Amniotic epithelial cell (primary cell): ENCODE results near the gene SLC30A3.
"Not testable (repeated sequence)": the region's sequence is repeated elsewhere in the genome, so short reads cannot be mapped to it uniquely, and the experiment has no call there.

Experiments
- DNase-seq: peaks from one replicate; pipeline ENCODE4 v3.0.0-alpha.2; 2010; ENCODE audit warnings: low read depth

Gene SLC30A3

GRCh38 chr2:27284996-27285395 is 22.1 kb upstream of the SLC30A3 start:
- DNase-seq = no peak

- no peak for DNase-seq
Measured at GRCh38 chr2:27282892-27283291, 20.0 kb upstream of the SLC30A3 start.

- peak; percentile 46 for DNase-seq
Measured at GRCh38 chr2:27281855-27282559, 19.2 kb upstream of the SLC30A3 start, which contains the start of gene TRIM54. TRIM54 (plus strand) TSS chr2:27282429; CDS start chr2:27282732, 303 bp downstream.

GRCh38 chr2:27281442-27281841 is 18.6 kb upstream of the SLC30A3 start:
- no peak for DNase-seq

GRCh38 chr2:27280826-27281225 is 18.0 kb upstream of the SLC30A3 start:
- no peak for DNase-seq

GRCh38 chr2:27278010-27278409 is 15.2 kb upstream of the SLC30A3 start:
- no peak for DNase-seq

GRCh38 chr2:27275211-27276150 is 12.6 kb upstream of the SLC30A3 start, which contains the start of gene DNAJC5G:
DNAJC5G (plus strand) TSS chr2:27275433; CDS start chr2:27276729, 1,296 bp downstream.
- no peak for DNase-seq

- DNase-seq = not testable (repeated sequence)
Measured at GRCh38 chr2:27272537-27273522, 10.0 kb upstream of the SLC30A3 start.

- DNase-seq = peak; percentile 9
Measured at GRCh38 chr2:27271631-27272340, 8.9 kb upstream of the SLC30A3 start.

- no peak for DNase-seq
Measured at GRCh38 chr2:27270670-27271069, 7.8 kb upstream of the SLC30A3 start.

- DNase-seq = no peak
Measured at GRCh38 chr2:27270131-27270530, 7.3 kb upstream of the SLC30A3 start.

- not testable (repeated sequence) for DNase-seq
Measured at GRCh38 chr2:27268296-27268695, 5.4 kb upstream of the SLC30A3 start.

GRCh38 chr2:27265536-27265870 is 2.7 kb upstream of the SLC30A3 start:
- no peak for DNase-seq

- peak; percentile 11 for DNase-seq
Measured at GRCh38 chr2:27264753-27265535, 2.1 kb upstream of the SLC30A3 start.

GRCh38 chr2:27264253-27264752 is 1.5 kb upstream of the SLC30A3 start:
- DNase-seq = no peak

GRCh38 chr2:27263287-27264252 is 723 bp upstream of the SLC30A3 start:
- no peak for DNase-seq

GRCh38 chr2:27261926-27262298 is 935 bp downstream of the SLC30A3 start:
- DNase-seq = no peak

GRCh38 chr2:27261241-27261925 is 1.5 kb downstream of the SLC30A3 start:
- DNase-seq = no peak
